Right lobe of liver (tissue), 4 donors: ENCODE results near the gene AGPAT1.

Experiments
- POLR2A ChIP-seq: fragments of 450-650 bp; IDR thresholded peaks from one replicate; pipeline ENCODE4 v1.6.1; 2017; ENCODE audit warnings: antibody characterized with exemption, mild to moderate bottlenecking
- TF ChIP-seq, protein P1 (sequence below), 4 donors: fragments of 200-600 bp in 3 of 4; fragments of 450-650 bp in 1 of 4; IDR thresholded peaks; one replicate each; pipeline versions ENCODE4 v1.5.1 to v1.8.0; 2016 to 2022; ENCODE audit warnings: antibody characterized with exemption in 4 of 4, mild to moderate bottlenecking in 2 of 4
- donor health status: DM: no; HTN: no; CAD: no.
- donor health status: DM: no; HTN: no; CAD: no.
- donor health status: DM: no; HTN: yes; CAD: no.

DNA sequence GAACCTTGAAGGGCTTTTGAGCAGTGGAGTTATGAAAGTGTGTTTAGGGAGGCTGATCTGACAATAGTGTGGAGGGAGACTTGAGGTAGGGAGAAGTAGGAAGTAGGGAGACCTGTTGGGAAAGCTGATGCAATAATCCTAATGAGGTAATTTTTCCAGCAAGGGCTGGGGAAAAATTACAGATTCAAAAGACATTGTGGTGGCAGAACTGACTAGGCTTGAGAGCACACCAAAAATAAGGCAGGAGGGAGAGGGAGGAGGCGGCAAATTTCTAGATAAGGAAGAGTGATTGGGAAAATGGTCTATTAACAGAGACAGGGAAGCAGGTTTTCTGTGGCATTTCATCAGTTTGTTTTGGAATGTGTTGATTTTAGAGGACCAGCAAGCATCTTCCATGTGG lies 29.6 kb downstream of the AGPAT1 start:
- TF ChIP-seq POLR2A = no peak
- TF ChIP-seq, protein P1, sequence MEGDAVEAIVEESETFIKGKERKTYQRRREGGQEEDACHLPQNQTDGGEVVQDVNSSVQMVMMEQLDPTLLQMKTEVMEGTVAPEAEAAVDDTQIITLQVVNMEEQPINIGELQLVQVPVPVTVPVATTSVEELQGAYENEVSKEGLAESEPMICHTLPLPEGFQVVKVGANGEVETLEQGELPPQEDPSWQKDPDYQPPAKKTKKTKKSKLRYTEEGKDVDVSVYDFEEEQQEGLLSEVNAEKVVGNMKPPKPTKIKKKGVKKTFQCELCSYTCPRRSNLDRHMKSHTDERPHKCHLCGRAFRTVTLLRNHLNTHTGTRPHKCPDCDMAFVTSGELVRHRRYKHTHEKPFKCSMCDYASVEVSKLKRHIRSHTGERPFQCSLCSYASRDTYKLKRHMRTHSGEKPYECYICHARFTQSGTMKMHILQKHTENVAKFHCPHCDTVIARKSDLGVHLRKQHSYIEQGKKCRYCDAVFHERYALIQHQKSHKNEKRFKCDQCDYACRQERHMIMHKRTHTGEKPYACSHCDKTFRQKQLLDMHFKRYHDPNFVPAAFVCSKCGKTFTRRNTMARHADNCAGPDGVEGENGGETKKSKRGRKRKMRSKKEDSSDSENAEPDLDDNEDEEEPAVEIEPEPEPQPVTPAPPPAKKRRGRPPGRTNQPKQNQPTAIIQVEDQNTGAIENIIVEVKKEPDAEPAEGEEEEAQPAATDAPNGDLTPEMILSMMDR (IDR thresholded peaks at IDR 0.05) = no peak
